Panc1 (cell line): ENCODE data around the gene C2orf76.

Source experiments
- POLR2AphosphoS5 ChIP-seq: IDR thresholded peaks from 2 replicates; pipeline ENCODE4 v1.6.1; 2012; ENCODE audit warnings: mild to moderate bottlenecking, low read depth, low read length, moderate library complexity
- SIN3A ChIP-seq: IDR thresholded peaks from 2 replicates; pipeline ENCODE4 v1.6.1; 2012; ENCODE audit warnings: low read depth, mild to moderate bottlenecking, low read length, moderate library complexity, borderline replicate concordance; ENCODE audit not compliant: insufficient read depth
- TCF7L2 ChIP-seq: IDR thresholded peaks from 2 replicates; pipeline ENCODE4 v1.6.1; 2011; ENCODE audit warnings: mild to moderate bottlenecking, low read depth, low read length, inconsistent platforms
- TF ChIP-seq, protein P1 (sequence below): fragments of 450-650 bp; IDR thresholded peaks from 2 replicates; pipeline ENCODE4 v1.5.1; 2017; ENCODE audit warnings: mild to moderate bottlenecking
- TF ChIP-seq, protein P2 (sequence below), 2 experiments: IDR thresholded peaks; 2 replicates each; pipeline ENCODE4 v1.6.1; 2011 to 2012; ENCODE audit warnings: low read depth in 2 of 2, control low read depth in 1 of 2, low read length in 1 of 2, mild to moderate bottlenecking in 1 of 2, moderate library complexity in 1 of 2; ENCODE audit not compliant: insufficient read depth in 1 of 2

DNA sequence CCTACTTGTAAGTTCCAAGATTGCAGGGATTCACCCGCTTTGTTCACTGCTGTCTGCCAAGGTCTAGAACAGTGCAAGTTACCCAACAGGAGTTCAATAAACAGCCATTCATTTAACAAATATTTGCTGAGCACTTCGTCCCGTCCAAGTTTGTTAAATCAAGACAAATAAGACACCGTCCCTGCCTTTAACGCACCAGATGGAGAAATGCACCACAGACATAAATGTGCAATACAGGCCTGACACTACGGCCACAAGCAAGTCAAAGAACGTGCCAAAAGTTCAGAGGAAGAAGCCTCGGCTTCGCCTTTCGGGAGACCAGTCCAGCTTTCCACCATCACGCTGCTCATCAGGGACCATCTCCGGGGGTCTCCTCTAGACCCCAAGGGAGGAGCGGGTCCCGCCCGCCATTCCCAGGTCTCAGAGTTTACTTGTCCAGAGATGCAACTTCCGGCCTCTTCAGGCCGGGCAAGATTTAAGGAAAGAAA is 429 bp downstream of the C2orf76 start:
- TF ChIP-seq, protein P1, sequence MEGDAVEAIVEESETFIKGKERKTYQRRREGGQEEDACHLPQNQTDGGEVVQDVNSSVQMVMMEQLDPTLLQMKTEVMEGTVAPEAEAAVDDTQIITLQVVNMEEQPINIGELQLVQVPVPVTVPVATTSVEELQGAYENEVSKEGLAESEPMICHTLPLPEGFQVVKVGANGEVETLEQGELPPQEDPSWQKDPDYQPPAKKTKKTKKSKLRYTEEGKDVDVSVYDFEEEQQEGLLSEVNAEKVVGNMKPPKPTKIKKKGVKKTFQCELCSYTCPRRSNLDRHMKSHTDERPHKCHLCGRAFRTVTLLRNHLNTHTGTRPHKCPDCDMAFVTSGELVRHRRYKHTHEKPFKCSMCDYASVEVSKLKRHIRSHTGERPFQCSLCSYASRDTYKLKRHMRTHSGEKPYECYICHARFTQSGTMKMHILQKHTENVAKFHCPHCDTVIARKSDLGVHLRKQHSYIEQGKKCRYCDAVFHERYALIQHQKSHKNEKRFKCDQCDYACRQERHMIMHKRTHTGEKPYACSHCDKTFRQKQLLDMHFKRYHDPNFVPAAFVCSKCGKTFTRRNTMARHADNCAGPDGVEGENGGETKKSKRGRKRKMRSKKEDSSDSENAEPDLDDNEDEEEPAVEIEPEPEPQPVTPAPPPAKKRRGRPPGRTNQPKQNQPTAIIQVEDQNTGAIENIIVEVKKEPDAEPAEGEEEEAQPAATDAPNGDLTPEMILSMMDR: no peak
- TF ChIP-seq POLR2AphosphoS5: no peak
- TF ChIP-seq, protein P2, sequence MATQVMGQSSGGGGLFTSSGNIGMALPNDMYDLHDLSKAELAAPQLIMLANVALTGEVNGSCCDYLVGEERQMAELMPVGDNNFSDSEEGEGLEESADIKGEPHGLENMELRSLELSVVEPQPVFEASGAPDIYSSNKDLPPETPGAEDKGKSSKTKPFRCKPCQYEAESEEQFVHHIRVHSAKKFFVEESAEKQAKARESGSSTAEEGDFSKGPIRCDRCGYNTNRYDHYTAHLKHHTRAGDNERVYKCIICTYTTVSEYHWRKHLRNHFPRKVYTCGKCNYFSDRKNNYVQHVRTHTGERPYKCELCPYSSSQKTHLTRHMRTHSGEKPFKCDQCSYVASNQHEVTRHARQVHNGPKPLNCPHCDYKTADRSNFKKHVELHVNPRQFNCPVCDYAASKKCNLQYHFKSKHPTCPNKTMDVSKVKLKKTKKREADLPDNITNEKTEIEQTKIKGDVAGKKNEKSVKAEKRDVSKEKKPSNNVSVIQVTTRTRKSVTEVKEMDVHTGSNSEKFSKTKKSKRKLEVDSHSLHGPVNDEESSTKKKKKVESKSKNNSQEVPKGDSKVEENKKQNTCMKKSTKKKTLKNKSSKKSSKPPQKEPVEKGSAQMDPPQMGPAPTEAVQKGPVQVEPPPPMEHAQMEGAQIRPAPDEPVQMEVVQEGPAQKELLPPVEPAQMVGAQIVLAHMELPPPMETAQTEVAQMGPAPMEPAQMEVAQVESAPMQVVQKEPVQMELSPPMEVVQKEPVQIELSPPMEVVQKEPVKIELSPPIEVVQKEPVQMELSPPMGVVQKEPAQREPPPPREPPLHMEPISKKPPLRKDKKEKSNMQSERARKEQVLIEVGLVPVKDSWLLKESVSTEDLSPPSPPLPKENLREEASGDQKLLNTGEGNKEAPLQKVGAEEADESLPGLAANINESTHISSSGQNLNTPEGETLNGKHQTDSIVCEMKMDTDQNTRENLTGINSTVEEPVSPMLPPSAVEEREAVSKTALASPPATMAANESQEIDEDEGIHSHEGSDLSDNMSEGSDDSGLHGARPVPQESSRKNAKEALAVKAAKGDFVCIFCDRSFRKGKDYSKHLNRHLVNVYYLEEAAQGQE (IDR thresholded peaks at IDR 0.05; ENCODE audit: insufficient read depth in 1 of 2, low read depth in 2 of 2, low read length in 1 of 2): no peak
- no peak for TF ChIP-seq SIN3A
- no peak for TF ChIP-seq TCF7L2
